HCT116 (cell line): ENCODE measurements around the gene NCAPG2. TPM values are rescaled to one million over a fixed set of nuclear protein-coding genes. Genes with fewer than 3 reads are reported as not detected.

Experiments used
- ATAC-seq: fragments of 200-7000 bp; cut with Tn5 transposase; 2 replicates; pipeline ENCODE4 v1.9.1; 2020; ENCODE audit warnings: mild to moderate bottlenecking, moderate library complexity
- BruUV-seq: library from RNA; stranded (reverse); fragments of 400-500 nt; replicated peaks from 2 replicates; lab custom pipeline; 2021; lab: Mats Ljungman, UMichigan
- CTCF ChIA-PET: fragments of 300-600 bp; sonication (Branson Sonifier 250); formaldehyde crosslinking; loops from one replicate; lab custom pipeline; 2021; ENCODE audit warnings: antibody characterized with exemption; lab: Charles Lee
- POLR2A ChIA-PET: fragments of 300-600, 350-600 bp; sonication (Branson Sonifier 250); formaldehyde crosslinking; loops from one replicate; lab custom pipeline; 2021; ENCODE audit warnings: antibody characterized with exemption; lab: Charles Lee
- RAD21 ChIA-PET, 2 experiments: fragments of 300-600 bp; sonication (Branson Sonifier 250); formaldehyde crosslinking; loops; one replicate each; lab custom pipeline; 2023; ENCODE audit warnings: low total read pairs in 2 of 2; ENCODE audit not compliant: uncharacterized antibody in 2 of 2, unreplicated experiment in 2 of 2, low non-redundant PET in 1 of 2; lab: Charles Lee
- DNase-seq: peaks from one replicate; pipeline ENCODE4 v3.0.0-alpha.2; 2010; ENCODE audit warnings: low read depth, low spot score
- H2AFZ ChIP-seq: fragments of 200-600 bp; shearing (Covaris generic), sonication (generic); 2 replicates; pipeline ENCODE4 v1.6.1; 2017; ENCODE audit warnings: low read depth, mixed run types, mixed read lengths, antibody characterized with exemption, low read length; ENCODE audit not compliant: poor library complexity, severe bottlenecking
- H3K27ac ChIP-seq: 2 replicates; pipeline ENCODE4 v1.5.1; 2012; ENCODE audit warnings: low read depth, low read length
- H3K27me3 ChIP-seq: fragments of 200-600 bp; sonication (generic); 2 replicates; pipeline ENCODE4 v1.6.1; 2016; ENCODE audit warnings: mixed run types, low read length, mixed read lengths; ENCODE audit not compliant: insufficient read depth
- H3K36me3 ChIP-seq, 2 experiments: fragments of 200-500 bp in 1 of 2; fragments of 200-600 bp in 1 of 2; sonication (Bioruptor generic) in 1 of 2; sonication (generic) in 1 of 2; 2 replicates each; pipeline versions ENCODE4 v1.5.1 to v1.6.1; 2014 to 2016; ENCODE audit warnings: low read length in 2 of 2, inconsistent platforms in 1 of 2, mixed read lengths in 1 of 2, mixed run types in 1 of 2; ENCODE audit not compliant: insufficient read depth in 2 of 2, control insufficient read depth in 1 of 2
- H3K4me1 ChIP-seq, 2 experiments: fragments of 200-600 bp in 1 of 2; sonication (generic) in 1 of 2; 2 replicates each; pipeline versions ENCODE4 v1.5.1 to v1.6.1; 2012 to 2017; ENCODE audit warnings: low read length in 2 of 2, inconsistent platforms in 1 of 2, mild to moderate bottlenecking in 1 of 2, mixed read lengths in 1 of 2, mixed run types in 1 of 2, moderate library complexity in 1 of 2; ENCODE audit not compliant: insufficient read depth in 2 of 2, control insufficient read depth in 1 of 2
- H3K4me2 ChIP-seq: fragments of 200-600 bp; sonication (generic); 2 replicates; pipeline ENCODE4 v1.6.1; 2017; ENCODE audit warnings: mixed run types, low read length, mixed read lengths
- H3K4me3 ChIP-seq, 2 experiments: fragments of 200-600 bp in 1 of 2; sonication (generic) in 1 of 2; replicated peaks in 1 of 2; 2 replicates each; pipeline ENCODE4 v1.5.1; 2011 to 2016; ENCODE audit warnings: low read length in 2 of 2, control low read depth in 1 of 2, low read depth in 1 of 2, mild to moderate bottlenecking in 1 of 2, mixed read lengths in 1 of 2, mixed run types in 1 of 2
- H3K79me2 ChIP-seq: fragments of 200-600 bp; sonication (generic); 2 replicates; pipeline ENCODE4 v1.6.1; 2017; ENCODE audit warnings: mild to moderate bottlenecking, mixed run types, low read length, moderate library complexity, mixed read lengths; ENCODE audit not compliant: insufficient read depth
- H3K9ac ChIP-seq: fragments of 200-600 bp; sonication (generic); 2 replicates; pipeline ENCODE4 v1.6.1; 2016; ENCODE audit warnings: low read length, mixed read lengths
- H3K9me2 ChIP-seq: fragments of 200-600 bp; sonication (generic), shearing (Covaris generic); 2 replicates; pipeline ENCODE4 v1.6.1; 2017; ENCODE audit warnings: mixed run types, mild to moderate bottlenecking, moderate library complexity; ENCODE audit not compliant: insufficient read depth
- H3K9me3 ChIP-seq, 2 experiments: fragments of 200-500 bp in 1 of 2; fragments of 200-600 bp in 1 of 2; sonication (Bioruptor generic) in 1 of 2; sonication (generic) in 1 of 2; 2 replicates each; pipeline ENCODE4 v1.6.1; 2014 to 2017; ENCODE audit warnings: low read length in 2 of 2, mixed read lengths in 2 of 2, inconsistent platforms in 1 of 2, low read depth in 1 of 2, mild to moderate bottlenecking in 1 of 2, mixed run types in 1 of 2, moderate library complexity in 1 of 2; ENCODE audit not compliant: control insufficient read depth in 1 of 2, insufficient read depth in 1 of 2
- H4K20me1 ChIP-seq: fragments of 200-600 bp; sonication (generic), shearing (Covaris generic); 2 replicates; pipeline ENCODE4 v1.6.1; 2017; ENCODE audit warnings: mixed run types, mild to moderate bottlenecking, moderate library complexity; ENCODE audit not compliant: insufficient read depth
- EZH2 ChIP-seq: fragments of 200-600 bp; sonication (generic); IDR thresholded peaks from 2 replicates; pipeline ENCODE4 v1.6.1; 2017; ENCODE audit warnings: antibody characterized with exemption, mixed run types
- EZH2phosphoT487 ChIP-seq: fragments of 200-600 bp; IDR thresholded peaks from 2 replicates; pipeline ENCODE4 v1.6.1; 2018; ENCODE audit warnings: antibody characterized with exemption, borderline replicate concordance
- JUND ChIP-seq: IDR thresholded peaks from 2 replicates; pipeline ENCODE4 v1.6.1; 2012
- POLR2A ChIP-seq: IDR thresholded peaks from 2 replicates; pipeline ENCODE4 v1.7.0; 2011; ENCODE audit warnings: borderline replicate concordance; ENCODE audit not compliant: insufficient read depth, insufficient read length; ENCODE audit errors: extremely low read depth
- SP1 ChIP-seq: IDR thresholded peaks from 2 replicates; pipeline ENCODE4 v1.6.1; 2012; ENCODE audit warnings: low read depth
- ZFX ChIP-seq: fragments of 450-650 bp; IDR thresholded peaks from 2 replicates; pipeline ENCODE4 v1.6.1; 2017
- ZNF274 ChIP-seq: fragments of 200-500 bp; sonication (Bioruptor generic); IDR thresholded peaks from 2 replicates; pipeline ENCODE4 v1.6.1; 2014; ENCODE audit warnings: mild to moderate bottlenecking, low read depth, low read length, inconsistent platforms
- intact Hi-C: fragments of 100-400 bp; cut with micrococcal nuclease; formaldehyde crosslinking; loops from 2 replicates; pipeline ENCODE4 v1.10.0; 2022
- total RNA-seq: library from RNA; stranded (reverse); gene quantifications from one replicate; pipeline ENCODE4 v1.2.1, GENCODE V29; 2021; ENCODE audit not compliant: unreplicated experiment
- TF ChIP-seq, protein P1 (sequence below), 3 experiments: fragments of 200-600 bp in 1 of 3; sonication (generic) in 1 of 3; IDR thresholded peaks in 2 of 3; conservative IDR thresholded peaks in 1 of 3; 2 replicates each; pipeline ENCODE4 v1.5.1; 2012 to 2017; ENCODE audit warnings: low read depth in 2 of 3, low read length in 2 of 3, antibody characterized with exemption in 1 of 3, borderline replicate concordance in 1 of 3, control low read depth in 1 of 3, mild to moderate bottlenecking in 1 of 3, mixed read lengths in 1 of 3, mixed run types in 1 of 3, moderate library complexity in 1 of 3; ENCODE audit not compliant: insufficient read depth in 1 of 3
- TF ChIP-seq, protein P2 (sequence below): IDR thresholded peaks from 2 replicates; pipeline ENCODE4 v1.6.1; 2012

Gene NCAPG2
- total RNA-seq, 1 experiment from 2014 or later = 73.1 TPM

DNA sequence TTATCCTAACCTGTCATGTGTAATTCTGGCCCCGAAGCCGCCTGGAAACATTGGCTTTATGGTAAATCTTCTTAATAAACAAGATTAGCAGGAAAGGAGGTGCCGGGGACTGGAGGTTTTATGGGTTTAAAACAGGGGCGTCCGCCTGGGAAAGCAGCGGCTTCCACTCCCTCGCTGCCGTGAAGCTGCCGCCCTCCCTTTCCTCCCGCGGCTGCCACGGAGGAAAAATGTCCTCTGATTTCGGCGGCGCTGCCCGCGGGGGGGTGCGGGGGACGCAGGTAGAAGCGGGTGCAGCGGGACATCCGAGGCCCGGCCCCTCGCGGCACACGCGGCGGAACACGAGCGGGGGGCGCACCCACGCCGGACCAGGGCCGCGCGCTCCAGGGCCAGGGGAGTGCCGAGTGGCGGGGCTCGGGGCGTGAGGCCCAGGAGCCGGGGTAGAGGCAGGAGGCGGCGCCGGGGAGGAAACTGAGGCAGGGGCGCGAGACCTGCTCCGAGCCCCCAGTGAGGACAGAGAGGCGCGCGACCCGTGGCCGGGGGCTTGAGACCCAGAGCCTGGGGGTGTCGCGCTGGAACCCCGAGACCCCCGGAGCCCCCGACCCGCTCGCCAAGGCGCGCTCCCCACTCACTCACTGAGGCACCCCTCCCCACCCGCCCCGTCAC is 118.0 kb downstream of the NCAPG2 start:
- POLR2A ChIA-PET = no interaction called here
- intact Hi-C loops = no loop called here
- no peak for DNase-seq
- CTCF ChIA-PET = no interaction called here
- no peaks in the 10 kb centered on the region for H3K79me2 ChIP-seq
- no peak overlapping the region for H3K4me3 ChIP-seq
- TF ChIP-seq, protein P1, sequence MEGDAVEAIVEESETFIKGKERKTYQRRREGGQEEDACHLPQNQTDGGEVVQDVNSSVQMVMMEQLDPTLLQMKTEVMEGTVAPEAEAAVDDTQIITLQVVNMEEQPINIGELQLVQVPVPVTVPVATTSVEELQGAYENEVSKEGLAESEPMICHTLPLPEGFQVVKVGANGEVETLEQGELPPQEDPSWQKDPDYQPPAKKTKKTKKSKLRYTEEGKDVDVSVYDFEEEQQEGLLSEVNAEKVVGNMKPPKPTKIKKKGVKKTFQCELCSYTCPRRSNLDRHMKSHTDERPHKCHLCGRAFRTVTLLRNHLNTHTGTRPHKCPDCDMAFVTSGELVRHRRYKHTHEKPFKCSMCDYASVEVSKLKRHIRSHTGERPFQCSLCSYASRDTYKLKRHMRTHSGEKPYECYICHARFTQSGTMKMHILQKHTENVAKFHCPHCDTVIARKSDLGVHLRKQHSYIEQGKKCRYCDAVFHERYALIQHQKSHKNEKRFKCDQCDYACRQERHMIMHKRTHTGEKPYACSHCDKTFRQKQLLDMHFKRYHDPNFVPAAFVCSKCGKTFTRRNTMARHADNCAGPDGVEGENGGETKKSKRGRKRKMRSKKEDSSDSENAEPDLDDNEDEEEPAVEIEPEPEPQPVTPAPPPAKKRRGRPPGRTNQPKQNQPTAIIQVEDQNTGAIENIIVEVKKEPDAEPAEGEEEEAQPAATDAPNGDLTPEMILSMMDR (IDR thresholded peaks at IDR 0.05 in 2 of 3, conservative IDR thresholded peaks at IDR 0.05 in 1 of 3; ENCODE audit: borderline replicate concordance in 1 of 3, insufficient read depth in 1 of 3, low read depth in 2 of 3, low read length in 2 of 3) = no peak
- no peak for TF ChIP-seq EZH2
- TF ChIP-seq, protein P2, sequence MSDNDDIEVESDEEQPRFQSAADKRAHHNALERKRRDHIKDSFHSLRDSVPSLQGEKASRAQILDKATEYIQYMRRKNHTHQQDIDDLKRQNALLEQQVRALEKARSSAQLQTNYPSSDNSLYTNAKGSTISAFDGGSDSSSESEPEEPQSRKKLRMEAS = no peak
- no peak for TF ChIP-seq ZNF274
- no peak for TF ChIP-seq JUND
- no peak for TF ChIP-seq SP1
- TF ChIP-seq POLR2A = no peak
- TF ChIP-seq EZH2phosphoT487 = no peak
- no peak for TF ChIP-seq ZFX
- H3K9me2 ChIP-seq = no peaks in the 10 kb centered on the region
- no peaks in the 10 kb centered on the region; a peak in 1 of 4 replicates for H3K4me1 ChIP-seq
- no TSS peak for BruUV-seq
- H3K36me3 ChIP-seq = no peaks in the 10 kb centered on the region
- H3K9ac ChIP-seq = no peak overlapping the region
- RAD21 ChIA-PET = no interaction called here
- H2AFZ ChIP-seq = no peak overlapping the region
- no peak for ATAC-seq
- no peaks in the 10 kb centered on the region for H3K9me3 ChIP-seq
- H3K4me2 ChIP-seq = no peak overlapping the region
- no peaks in the 10 kb centered on the region for H4K20me1 ChIP-seq
- H3K27ac ChIP-seq = no peak overlapping the region
- peaks cover 15% of the 10 kb centered on the region for H3K27me3 ChIP-seq
